GM12878 (cell line): ENCODE measurements around the gene SKAP1. TPM values are rescaled to one million over a fixed set of nuclear protein-coding genes. Genes with fewer than 3 reads are reported as not detected.

Source experiments
- ATF2 ChIP-seq: IDR thresholded peaks from 2 replicates; pipeline ENCODE4 v1.6.1; 2012; ENCODE audit warnings: low read length, inconsistent platforms
- BACH1 ChIP-seq: fragments of 450-650 bp; IDR thresholded peaks from 2 replicates; pipeline ENCODE4 v1.6.1; 2017; ENCODE audit warnings: mild to moderate bottlenecking, borderline replicate concordance
- BHLHE40 ChIP-seq, 2 experiments: fragments of 450-650 bp in 1 of 2; IDR thresholded peaks; 2 replicates each; pipeline ENCODE4 v1.6.1; 2011 to 2017; ENCODE audit warnings: low read depth in 2 of 2, borderline replicate concordance in 1 of 2, improper control_type of control experiment in 1 of 2, low read length in 1 of 2, mild to moderate bottlenecking in 1 of 2
- CHD1 ChIP-seq: IDR thresholded peaks from 2 replicates; pipeline ENCODE4 v1.6.1; 2012; ENCODE audit warnings: low read depth, low read length, improper control_type of control experiment
- CREB1 ChIP-seq: IDR thresholded peaks from 2 replicates; pipeline ENCODE4 v1.6.1; 2012; ENCODE audit warnings: low read depth, mild to moderate bottlenecking, inconsistent platforms
- CREM ChIP-seq: IDR thresholded peaks from 2 replicates; pipeline ENCODE4 v1.6.1; 2014; ENCODE audit warnings: antibody characterized with exemption, low read depth
- GATAD2B ChIP-seq: fragments of 450-650 bp; conservative IDR thresholded peaks from 2 replicates; pipeline ENCODE4 v1.6.1; 2017; ENCODE audit warnings: low read depth, mild to moderate bottlenecking, moderate library complexity
- IRF5 ChIP-seq: fragments of 450-650 bp; IDR thresholded peaks from 2 replicates; pipeline ENCODE4 v1.6.1; 2017; ENCODE audit warnings: borderline replicate concordance
- JUNB ChIP-seq: IDR thresholded peaks from 2 replicates; pipeline ENCODE4 v1.6.1; 2016; ENCODE audit warnings: antibody characterized with exemption, mild to moderate bottlenecking
- JUND ChIP-seq: IDR thresholded peaks from 2 replicates; pipeline ENCODE4 v1.6.1; 2012; ENCODE audit warnings: low read depth, mild to moderate bottlenecking, low read length, improper control_type of control experiment, moderate library complexity
- KDM1A ChIP-seq: fragments of 200-600 bp; sonication (generic); IDR thresholded peaks from 2 replicates; pipeline ENCODE4 v1.6.1; 2016; ENCODE audit warnings: borderline replicate concordance
- MEF2B ChIP-seq: fragments of 450-650 bp; IDR thresholded peaks from 2 replicates; pipeline ENCODE4 v1.6.1; 2018; ENCODE audit warnings: mild to moderate bottlenecking, moderate library complexity; ENCODE audit not compliant: partially characterized antibody, poor library complexity, severe bottlenecking
- NFIC ChIP-seq: IDR thresholded peaks from 2 replicates; pipeline ENCODE4 v1.6.1; 2012; ENCODE audit warnings: low read depth, mild to moderate bottlenecking, inconsistent platforms, low read length, moderate library complexity
- NFYB ChIP-seq: IDR thresholded peaks from 2 replicates; pipeline ENCODE4 v1.6.1; 2011; ENCODE audit warnings: low read depth, mild to moderate bottlenecking, low read length, improper control_type of control experiment, moderate library complexity; ENCODE audit not compliant: insufficient read depth
- NKRF ChIP-seq: fragments of 450-650 bp; conservative IDR thresholded peaks from 2 replicates; pipeline ENCODE4 v1.6.1; 2017; ENCODE audit warnings: mild to moderate bottlenecking, moderate library complexity
- POU2F2 ChIP-seq: IDR thresholded peaks from 3 replicates; pipeline ENCODE4 v1.6.1; 2011; ENCODE audit warnings: low read depth, mild to moderate bottlenecking, low read length, borderline replicate concordance
- RAD51 ChIP-seq: fragments of 450-650 bp; IDR thresholded peaks from 2 replicates; pipeline ENCODE4 v1.6.1; 2016; ENCODE audit warnings: moderate library complexity, mild to moderate bottlenecking, inconsistent platforms
- ZNF217 ChIP-seq: fragments of 450-650 bp; IDR thresholded peaks from 2 replicates; pipeline ENCODE4 v1.6.1; 2017; ENCODE audit warnings: antibody characterized with exemption, mild to moderate bottlenecking
- ZNF274 ChIP-seq: IDR thresholded peaks from one replicate; pipeline ENCODE4 v1.8.0; 2011; ENCODE audit not compliant: insufficient read length, insufficient read depth
- polyA plus RNA-seq, 11 experiments: library from polyadenylated mRNA; depleted of rRNA in 4 of 11; unstranded in 6 of 11; stranded (reverse) in 5 of 11; fragments of >200 nt; fragmentation: Nextera tagmentation in 4 of 11; fragmentation: Illumina TruSeq in 1 of 11; extraction: Ambion mirVana in 4 of 11; extraction: Trizol in 1 of 11; gene quantifications; 1 replicate in 1 of 11; 2 replicates in 10 of 11; pipeline versions ENCODE4 v1.2.1 to v1.2.3, GENCODE V29; 2011 to 2016; ENCODE audit warnings: inconsistent platforms in 2 of 11, missing spikeins in 2 of 11, low read depth in 1 of 11
- total RNA-seq, 4 experiments: library from RNA; depleted of rRNA in 3 of 4; stranded (reverse); fragments of >200 nt in 3 of 4; fragmentation: Illumina TruSeq in 1 of 4; extraction: Trizol in 1 of 4; gene quantifications; 2 replicates each; pipeline versions ENCODE4 v1.2.1 to v1.2.3, GENCODE V29; 2013 to 2021
- TF ChIP-seq, protein P1 (sequence below): fragments of 450-650 bp; IDR thresholded peaks from 2 replicates; pipeline ENCODE4 v1.6.1; 2018; ENCODE audit warnings: borderline replicate concordance, mild to moderate bottlenecking; ENCODE audit not compliant: partially characterized antibody
- TF ChIP-seq, protein P2 (sequence below): fragments of 450-650 bp; IDR thresholded peaks from 2 replicates; pipeline ENCODE4 v1.6.1; 2017; ENCODE audit warnings: antibody characterized with exemption, mild to moderate bottlenecking, moderate library complexity

Gene SKAP1
- total and polyA plus RNA-seq, 10 of the 15 experiments (the other 5 are each of a cell fraction or from before 2014, with no cell fraction given), result 17.1 to 97.6 (median 35.9) TPM

GRCh38 chr17:48439875-48440505 lies 10.0 kb upstream of the SKAP1 start (continued):
- TF ChIP-seq NKRF, result peak; percentile 55; the same call in 1 of the 2 replicates
- TF ChIP-seq NFYB, result no peak
- no peak for TF ChIP-seq ZNF217
- TF ChIP-seq BACH1, result no peak
- TF ChIP-seq BHLHE40 (IDR thresholded peaks at IDR 0.05; ENCODE audit: borderline replicate concordance in 1 of 2, low read depth in 2 of 2, low read length in 1 of 2), result 0 out of 4 replicates have a peak, but pooled peaks of 1 of the 2 experiments have one; percentile 4
- TF ChIP-seq CHD1, result no peak
- no peak for TF ChIP-seq NFIC
- TF ChIP-seq JUNB, result no peak
- TF ChIP-seq CREB1, result no peak
- TF ChIP-seq ZNF274, result no peak
- TF ChIP-seq IRF5, result no peak
- TF ChIP-seq ATF2, result no peak
- no peak for TF ChIP-seq POU2F2
- TF ChIP-seq RAD51, result no peak
- TF ChIP-seq, protein P1, sequence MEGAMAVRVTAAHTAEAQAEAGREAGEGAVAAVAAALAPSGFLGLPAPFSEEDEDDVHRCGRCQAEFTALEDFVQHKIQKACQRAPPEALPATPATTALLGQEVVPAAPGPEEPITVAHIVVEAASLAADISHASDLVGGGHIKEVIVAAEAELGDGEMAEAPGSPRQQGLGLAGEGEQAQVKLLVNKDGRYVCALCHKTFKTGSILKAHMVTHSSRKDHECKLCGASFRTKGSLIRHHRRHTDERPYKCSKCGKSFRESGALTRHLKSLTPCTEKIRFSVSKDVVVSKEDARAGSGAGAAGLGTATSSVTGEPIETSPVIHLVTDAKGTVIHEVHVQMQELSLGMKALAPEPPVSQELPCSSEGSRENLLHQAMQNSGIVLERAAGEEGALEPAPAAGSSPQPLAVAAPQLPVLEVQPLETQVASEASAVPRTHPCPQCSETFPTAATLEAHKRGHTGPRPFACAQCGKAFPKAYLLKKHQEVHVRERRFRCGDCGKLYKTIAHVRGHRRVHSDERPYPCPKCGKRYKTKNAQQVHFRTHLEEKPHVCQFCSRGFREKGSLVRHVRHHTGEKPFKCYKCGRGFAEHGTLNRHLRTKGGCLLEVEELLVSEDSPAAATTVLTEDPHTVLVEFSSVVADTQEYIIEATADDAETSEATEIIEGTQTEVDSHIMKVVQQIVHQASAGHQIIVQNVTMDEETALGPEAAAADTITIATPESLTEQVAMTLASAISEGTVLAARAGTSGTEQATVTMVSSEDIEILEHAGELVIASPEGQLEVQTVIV, result no peak
- no peak for TF ChIP-seq MEF2B
- no peak for TF ChIP-seq KDM1A
- no peak for TF ChIP-seq GATAD2B
- TF ChIP-seq JUND, result no peak
- TF ChIP-seq, protein P2, sequence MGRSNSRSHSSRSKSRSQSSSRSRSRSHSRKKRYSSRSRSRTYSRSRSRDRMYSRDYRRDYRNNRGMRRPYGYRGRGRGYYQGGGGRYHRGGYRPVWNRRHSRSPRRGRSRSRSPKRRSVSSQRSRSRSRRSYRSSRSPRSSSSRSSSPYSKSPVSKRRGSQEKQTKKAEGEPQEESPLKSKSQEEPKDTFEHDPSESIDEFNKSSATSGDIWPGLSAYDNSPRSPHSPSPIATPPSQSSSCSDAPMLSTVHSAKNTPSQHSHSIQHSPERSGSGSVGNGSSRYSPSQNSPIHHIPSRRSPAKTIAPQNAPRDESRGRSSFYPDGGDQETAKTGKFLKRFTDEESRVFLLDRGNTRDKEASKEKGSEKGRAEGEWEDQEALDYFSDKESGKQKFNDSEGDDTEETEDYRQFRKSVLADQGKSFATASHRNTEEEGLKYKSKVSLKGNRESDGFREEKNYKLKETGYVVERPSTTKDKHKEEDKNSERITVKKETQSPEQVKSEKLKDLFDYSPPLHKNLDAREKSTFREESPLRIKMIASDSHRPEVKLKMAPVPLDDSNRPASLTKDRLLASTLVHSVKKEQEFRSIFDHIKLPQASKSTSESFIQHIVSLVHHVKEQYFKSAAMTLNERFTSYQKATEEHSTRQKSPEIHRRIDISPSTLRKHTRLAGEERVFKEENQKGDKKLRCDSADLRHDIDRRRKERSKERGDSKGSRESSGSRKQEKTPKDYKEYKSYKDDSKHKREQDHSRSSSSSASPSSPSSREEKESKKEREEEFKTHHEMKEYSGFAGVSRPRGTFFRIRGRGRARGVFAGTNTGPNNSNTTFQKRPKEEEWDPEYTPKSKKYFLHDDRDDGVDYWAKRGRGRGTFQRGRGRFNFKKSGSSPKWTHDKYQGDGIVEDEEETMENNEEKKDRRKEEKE, result no peak
- TF ChIP-seq CREM, result no peak
